HTERT RPE-1 (cell line): ENCODE data around the gene S1PR1.
"Not testable (repeated sequence)": the region's sequence is repeated elsewhere in the genome, so short reads cannot be mapped to it uniquely, and the experiment has no call there.

ENCODE experiments used
- in situ Hi-C: fragments of 300-500 bp; cut with MboI; formaldehyde crosslinking; loops from 4 replicates; pipeline ENCODE4 v1.14.3; 2020; ENCODE audit warnings: low sequenced_read_pairs

S1PR1 gene

DNA sequence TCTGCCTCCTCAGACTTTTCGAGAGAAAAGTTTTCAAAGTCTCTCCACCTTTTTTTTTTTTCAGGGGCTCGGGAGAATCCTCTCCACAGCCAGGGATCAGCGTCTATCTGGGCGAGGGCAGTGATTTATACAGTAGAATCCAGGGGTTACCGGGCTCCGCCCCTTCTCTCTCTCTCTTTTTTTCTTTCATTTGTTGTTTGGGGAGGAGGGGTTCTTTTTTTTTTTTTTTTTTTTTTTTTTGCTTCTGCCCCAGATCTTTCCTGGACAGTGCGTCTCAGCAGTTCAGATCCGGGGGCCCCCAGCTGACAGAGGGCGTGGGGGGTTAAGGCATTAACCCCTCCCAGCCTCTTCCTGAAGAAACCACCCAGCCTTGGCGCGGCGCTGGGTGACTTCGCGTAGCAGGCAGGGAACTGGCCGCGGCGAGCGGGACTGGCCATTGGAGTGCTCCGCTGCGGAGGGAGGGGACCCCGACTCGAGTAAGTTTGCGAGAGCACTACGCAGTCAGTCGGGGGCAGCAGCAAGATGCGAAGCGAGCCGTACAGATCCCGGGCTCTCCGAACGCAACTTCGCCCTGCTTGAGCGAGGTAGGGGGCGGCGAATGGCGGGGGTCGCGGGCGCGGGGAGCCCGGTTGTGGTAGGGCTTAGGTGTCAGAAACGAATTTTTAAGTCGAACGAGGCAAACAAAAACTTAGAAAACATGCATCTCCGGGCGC is at the start of gene S1PR1:
TSS of gene S1PR1 (plus strand) at position 504 of the 713 bp plus-strand sequence. CDS start 1,966 bp downstream, outside the sequence.
- in situ Hi-C loops, result no loop called here

DNA sequence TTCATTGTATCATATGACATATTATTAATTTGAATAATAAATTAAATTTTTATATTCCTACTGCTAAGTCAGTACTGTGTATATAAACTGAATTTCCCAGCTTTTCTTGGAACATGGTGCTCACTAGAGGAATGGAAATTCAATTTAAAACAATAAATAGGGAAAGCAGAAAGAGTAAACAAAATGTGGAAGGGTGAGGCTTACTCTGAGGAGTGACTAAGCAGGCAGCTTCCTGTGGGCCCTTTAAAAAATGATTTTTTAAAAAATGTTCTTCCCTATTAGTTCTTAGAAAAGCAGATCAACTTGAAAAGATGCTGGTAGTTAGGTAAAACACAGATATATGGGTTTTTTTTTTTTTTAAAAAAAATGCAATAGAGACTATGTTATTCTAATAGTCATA is 49.5 kb upstream of the S1PR1 start:
- in situ Hi-C loops, result no loop called here

DNA sequence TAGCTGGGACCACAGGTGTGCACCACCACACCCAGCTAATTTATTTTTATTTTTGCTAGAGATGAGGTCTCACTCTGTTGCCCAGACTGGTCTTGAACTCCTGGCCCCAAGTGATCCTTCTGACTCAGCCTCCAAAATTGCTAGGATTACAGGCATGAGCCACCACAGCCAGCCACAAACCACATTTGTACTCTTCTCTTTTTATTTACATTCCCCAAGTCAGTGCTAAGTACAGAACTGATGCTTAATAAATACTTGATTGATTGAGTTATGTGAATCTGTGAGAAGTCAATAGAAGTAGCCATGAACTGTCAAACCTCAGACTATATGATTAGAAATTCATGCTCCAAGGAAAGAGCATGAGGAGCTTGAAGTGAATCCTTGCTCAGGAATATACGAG is 48.5 kb upstream of the S1PR1 start:
- in situ Hi-C loops, result no loop called here

DNA sequence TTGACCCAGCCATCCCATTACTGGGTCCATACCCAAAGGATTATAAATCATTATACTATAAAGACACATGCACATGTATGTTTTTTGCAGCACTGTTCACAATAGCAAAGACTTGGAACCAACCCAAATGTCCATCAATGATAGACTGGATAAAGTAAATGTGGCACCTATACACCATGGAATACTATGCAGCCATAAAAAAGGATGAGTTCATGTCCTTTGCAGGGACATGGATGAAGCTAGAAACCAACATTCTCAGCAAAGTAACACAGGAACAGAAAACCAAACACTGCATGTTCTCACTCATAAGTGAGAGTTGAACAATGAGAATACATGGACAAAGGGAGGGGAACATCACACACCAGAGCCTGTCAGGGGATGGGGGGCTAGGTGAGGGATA is 47.9 kb upstream of the S1PR1 start:
- in situ Hi-C loops, result not testable (repeated sequence)

DNA sequence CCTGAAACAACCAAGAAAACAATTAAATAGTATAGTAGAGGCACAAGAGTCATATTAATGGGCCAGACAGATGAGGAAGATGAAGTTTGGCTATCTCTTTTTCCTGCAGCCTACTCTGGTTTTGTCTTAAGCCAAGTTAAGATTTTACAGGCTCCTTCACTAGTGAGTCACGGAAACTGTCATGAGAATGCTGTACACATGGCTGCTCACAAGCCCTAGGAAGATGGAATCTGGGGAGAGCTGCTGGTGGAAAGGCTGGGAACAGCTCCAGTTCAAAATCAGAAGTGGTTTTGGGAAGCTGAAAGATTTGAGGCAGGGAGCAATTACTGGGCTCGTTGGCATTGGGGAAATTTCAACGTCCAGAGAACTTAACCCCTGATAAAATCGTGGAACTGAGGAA is 46.4 kb upstream of the S1PR1 start:
- in situ Hi-C loops, result no loop called here

DNA sequence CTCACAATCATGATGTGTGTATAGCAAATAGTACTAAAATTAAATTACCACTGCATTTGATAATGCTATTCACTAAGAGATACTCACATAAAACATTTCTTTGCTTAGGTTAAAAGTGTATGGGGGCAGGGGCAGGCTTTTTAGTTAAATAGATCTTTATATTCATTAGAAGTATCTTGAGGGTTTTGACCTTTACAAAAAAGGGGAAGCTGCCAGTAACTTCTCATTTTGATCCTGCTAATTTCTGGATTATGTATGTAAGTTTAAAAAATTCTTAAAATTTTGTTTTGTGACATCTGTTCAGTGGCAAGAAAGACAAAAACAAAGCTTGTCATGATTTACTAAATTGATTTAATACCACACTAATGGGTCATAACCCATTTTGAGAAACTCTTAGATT is 45.8 kb upstream of the S1PR1 start:
- in situ Hi-C loops, result no loop called here

DNA sequence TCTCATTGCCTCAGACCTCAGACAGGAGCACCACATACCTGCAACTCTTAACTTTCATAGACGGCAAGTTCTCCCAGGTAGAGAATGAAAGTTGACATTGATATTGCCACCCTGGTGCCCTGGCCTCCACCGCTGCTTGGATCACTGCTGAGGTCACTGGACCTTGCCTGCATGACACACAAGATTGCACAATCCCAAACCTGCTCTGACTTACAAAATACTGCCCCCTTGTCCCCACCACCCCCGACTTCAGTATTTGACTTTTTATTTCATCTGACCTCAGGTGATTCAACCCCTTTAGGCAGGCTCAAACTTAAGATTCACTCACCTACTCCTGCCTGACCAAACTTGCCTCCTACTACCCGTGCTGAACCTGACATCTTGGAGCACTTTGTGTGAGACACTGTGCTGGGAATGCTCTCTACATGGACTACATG is 43.1 kb upstream of the S1PR1 start:
- in situ Hi-C loops, result no loop called here

DNA sequence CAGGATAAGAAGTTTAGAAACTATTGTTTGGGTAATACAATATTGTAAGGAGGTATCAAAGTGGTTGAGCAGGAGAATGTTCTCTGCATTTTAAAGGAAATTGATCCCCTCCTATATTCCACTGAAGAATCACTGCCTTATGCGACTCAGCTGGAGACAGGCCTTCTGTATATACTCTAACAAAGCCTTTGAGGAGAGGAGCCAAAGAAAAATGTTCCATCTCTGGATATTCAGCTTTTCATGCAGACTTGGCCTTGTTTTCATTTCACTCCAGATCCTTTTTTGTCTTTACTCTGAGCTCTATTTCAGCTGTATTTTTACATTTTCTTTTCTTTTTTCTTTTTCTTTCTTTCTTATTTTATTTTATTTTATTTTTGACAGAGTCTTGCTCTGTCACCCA is 42.1 kb upstream of the S1PR1 start:
- in situ Hi-C loops, result no loop called here

DNA sequence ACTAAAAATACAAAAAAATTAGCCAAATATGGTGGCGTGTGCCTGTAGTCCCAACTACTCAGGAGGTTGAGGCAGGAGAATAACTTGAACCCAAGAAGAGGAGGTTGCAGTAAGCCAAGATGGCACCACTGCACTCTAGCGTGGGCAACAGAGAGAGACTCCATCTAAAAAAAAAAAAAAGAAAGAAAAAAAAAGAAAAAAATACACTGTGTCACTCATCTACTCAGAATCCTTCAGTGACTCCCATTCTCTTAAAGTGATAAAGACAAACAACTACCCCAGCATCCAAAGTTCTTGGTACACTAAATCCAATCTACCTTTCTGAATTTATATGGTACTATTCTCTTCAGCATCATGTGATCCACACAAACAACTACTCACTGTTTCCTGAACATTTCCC is 40.2 kb upstream of the S1PR1 start:
- in situ Hi-C loops, result no loop called here

DNA sequence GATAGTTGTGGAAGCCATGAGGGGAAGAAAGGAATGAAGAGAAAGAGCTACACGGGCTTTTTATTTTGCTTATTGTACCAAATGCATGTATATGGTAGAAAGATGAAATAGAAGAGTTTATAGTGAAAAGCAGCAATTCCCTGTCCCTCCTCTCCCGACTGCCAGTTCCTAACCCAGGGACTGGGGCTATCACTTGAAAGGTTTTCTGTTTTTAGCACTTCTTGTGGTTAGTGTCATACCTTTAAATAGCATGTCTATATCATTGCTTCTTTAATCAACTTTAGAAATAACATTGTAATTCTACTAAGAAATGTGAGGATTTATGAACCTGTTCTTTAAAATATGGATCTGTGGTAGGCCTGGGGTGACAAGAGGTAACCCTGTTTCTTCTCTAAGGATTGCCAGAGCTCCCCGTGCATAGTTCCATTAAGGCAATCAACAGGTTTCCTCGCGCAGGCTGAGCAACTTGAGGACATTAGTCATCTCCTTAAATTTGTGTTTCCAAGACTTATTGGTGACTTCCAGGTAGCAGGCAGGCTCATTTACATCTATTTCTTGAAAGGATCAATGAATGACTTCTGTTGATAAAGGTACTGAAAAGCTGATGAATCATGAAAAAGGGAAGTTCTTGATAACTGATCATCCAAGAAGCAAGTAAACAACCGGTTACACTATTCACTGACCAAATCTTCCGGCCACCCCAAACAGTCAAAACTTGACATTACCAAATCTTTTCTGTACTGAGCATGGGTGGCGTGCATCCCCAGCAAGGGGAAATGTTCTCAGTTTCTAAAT is 37.8 kb upstream of the S1PR1 start:
- in situ Hi-C loops, result no loop called here

DNA sequence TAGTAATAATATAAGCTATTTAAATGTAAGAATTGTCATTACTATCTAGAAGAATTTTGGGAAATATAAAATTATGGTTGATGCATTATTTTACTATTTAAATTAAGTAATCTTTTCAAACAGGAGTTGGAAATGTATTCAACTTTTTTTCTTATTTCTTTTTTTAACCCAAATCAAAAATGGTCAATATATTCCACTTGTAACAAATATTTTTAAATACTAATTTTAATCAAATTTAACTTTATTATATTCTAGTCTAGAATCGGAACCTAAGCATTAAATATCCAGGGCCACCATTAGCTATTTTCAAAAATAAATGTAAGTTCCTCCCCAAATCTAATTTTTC is 37.2 kb upstream of the S1PR1 start:
- in situ Hi-C loops, result no loop called here

DNA sequence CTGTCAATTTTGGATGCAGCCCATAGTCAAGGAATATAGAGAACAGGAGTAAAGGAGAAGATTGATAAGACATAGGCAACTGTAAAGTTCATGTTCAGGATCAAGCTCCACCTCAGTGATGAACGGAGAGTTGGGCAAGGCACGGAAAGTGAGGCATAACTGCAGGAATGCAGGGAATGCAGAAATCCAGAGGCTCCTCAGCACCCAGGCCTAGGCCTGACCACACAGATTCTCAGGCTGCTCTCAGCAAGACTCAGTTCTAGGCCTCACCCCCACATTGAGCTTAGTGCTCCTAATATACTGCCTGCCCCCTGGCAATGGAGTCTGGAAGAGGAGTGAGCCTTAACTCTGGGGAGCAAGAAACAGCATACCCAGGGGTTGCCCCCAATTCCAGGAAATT is 36.3 kb upstream of the S1PR1 start:
- in situ Hi-C loops, result no loop called here

DNA sequence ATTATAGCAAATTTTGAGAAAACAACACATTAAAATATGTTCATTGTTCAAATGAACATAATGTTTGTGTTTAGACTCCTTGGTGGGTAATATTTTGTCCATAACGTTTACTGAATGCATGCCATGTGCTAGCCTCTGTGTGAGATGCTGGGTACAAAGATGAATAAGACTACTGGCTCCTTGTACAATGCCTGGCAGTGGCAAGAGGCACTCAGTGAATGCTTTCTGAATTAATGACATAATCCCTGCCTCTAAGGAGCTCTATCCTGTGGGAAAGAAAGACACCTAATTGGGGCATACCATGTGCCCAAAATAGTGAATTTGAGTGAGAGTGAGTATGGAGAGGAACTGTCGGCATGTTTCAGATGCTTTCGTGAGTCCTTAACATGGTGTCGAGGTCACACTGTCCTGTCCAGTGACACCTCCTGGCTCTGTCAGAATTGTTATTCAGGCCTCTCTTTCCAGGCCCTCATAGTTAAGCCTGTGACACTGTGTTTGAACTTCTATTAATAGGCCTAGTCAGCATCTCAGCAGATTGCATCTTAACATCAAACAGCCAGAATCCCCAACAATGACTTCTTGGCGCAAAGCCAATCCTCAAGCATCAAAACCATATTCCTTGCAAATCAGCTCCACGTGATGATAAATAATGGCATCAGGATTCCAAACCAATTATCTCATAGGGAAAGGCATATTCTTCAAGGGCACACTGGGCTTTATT is 32.8 kb upstream of the S1PR1 start:
- in situ Hi-C loops, result no loop called here

DNA sequence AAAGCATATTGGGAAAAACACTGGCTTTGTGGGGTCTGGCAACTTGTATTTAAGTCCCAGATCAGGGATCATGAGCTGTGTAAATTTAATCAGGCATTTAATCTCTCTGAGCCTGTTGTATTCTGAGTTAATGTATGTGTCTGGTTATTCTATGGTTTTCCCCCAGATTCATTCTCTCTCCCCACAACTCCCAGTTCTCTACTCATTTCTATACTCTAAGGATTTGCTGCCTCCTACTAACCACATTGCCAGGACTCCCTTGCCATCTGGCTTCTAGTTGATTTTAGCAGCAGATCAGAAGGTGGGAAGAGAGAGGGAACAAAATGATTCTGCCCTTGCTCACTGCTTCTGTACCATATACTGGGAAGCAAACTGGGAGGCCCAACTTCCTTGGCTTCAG is 31.4 kb upstream of the S1PR1 start:
- in situ Hi-C loops, result no loop called here

DNA sequence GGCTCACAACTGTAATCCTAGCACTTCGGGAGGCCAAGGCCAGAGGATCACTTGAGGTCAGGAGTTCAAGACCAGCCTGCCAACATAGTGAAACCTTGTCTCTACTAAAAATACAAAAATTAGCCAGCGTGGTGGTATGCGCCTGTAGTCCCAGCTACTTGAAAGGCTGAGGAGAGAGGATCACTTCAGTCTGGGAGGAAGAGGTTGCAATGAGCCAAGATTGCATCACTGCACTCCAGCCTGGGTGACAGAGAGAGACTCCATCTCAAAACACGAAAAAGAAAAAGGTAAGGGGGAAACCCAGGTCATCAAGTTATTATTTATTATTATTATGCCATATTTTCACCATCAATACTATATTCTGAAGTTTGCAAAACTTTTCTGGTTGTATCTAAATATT is 30.7 kb upstream of the S1PR1 start:
- in situ Hi-C loops, result not testable (repeated sequence)

DNA sequence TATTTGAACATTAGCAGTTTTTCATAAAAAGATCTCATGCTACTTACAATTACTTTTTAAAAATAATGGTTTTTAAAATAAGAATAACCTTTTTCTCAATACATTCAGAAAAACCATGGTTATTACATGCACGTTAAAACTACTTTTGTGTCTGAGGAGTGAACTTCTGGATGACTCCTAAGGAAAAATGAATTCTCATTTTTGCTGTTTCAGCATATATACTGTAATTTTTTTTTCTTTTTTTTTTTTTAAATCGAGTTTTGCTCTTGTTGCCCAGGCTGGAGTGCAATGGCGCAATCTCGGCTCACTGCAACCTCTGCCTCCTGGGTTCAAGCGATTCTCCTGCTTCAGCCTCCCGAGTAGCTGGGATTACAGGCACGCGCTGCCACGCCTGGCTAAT is 29.5 kb upstream of the S1PR1 start:
- in situ Hi-C loops, result not testable (repeated sequence)

DNA sequence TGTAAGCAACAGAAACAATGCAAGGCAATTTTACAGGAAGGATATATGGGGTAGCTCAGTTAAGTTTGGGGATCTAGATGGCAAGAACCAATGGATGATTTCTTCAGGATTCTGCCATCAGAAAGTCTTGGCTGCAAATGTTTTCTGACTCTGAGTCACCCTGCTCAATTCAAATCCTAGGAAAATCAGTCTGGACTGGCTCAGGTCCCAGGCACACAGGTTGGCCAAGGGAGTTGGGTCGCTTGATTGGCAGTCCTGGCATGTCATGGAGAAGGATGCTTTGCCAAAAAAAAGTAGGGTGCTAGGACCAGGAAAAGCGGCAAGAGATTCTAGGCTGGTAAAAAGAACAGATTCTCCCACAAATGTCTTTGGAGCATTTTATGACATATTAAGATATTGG is 28.9 kb upstream of the S1PR1 start:
- in situ Hi-C loops, result no loop called here

DNA sequence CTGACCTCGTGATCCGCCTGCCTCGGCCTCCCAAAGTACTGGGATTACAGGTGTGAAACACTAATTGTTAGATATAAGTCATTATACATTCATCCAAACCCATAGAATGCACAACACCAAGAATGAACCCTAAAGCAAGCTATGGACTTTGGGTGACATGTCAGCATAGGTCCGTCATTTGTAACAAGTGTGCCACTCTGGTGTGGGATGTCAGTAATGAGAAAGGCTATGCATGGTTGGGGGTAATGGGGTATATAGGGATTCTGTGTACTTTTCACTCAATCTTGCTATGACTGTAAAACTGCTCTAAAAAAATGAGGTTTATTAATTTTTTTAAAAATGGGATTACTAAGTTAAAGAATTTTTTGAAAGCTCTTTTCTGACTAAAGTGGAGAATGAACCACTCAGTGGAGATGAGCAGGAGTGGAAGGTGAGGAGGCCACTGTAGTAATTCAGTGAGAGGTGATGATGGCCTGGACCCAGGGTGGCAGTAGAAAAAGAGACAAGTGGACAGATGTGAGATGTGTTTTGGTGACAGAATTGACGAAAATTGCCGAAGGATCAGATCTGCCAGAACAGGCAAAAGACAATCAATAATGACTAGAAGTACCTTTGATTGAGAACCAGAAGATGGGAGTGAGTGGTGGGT is 21.3 kb upstream of the S1PR1 start:
- in situ Hi-C loops, result no loop called here

DNA sequence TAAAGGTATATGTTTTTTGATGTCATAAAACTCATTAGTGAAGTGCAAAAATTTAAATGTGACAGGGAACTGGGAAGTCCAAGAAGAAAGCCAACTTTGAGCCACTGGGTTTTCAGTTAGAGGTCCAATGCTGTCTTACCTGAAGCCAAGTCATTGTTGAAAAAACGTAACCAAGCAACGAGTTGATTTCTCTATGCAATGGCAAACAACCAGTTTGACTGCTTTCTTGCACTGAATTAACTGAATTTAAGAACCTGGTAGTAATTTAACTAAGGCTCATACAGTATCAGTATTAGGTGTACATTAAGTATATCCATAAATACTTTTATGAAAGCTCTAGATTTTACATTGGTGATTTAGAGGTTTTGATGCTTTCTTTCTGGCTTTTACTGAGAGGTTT is 20.2 kb upstream of the S1PR1 start:
- in situ Hi-C loops, result no loop called here

DNA sequence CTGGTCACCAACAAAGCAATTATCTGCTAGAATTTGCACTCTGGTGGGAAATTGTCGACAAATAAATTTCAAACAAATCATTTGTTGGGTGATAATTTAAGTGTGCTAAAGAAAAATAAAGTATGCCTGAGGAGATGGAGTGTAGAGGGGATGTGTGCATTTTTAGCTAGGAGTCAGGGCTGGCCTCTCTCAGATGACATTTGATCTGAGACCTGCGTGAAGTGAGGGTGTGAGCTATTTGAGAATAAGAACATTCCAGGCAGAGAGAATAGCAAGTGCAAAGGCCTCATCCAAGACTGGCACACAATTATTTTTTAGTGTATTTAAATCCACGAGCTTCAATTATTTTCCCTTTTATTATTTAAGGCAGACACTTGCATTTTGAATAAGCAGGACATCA is 19.7 kb upstream of the S1PR1 start:
- in situ Hi-C loops, result no loop called here

DNA sequence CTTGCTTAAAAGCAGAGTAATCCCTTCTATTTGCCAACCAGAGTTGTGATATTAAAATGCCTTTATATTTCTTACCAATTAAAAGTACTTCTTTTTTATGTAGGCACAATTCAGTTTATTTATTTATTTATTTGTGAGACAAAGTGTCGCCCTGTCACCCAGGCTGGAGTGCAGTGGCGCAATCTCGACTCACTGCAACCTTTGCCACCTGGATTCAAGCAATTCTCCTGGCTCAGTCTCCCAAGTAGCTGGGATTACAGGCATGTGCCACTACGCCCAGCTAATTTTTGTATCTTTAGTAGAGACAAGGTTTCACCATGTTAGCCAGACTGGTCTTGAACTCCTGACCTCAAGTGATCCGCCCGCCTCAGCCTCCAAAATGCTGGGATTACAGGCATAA is 17.9 kb upstream of the S1PR1 start:
- in situ Hi-C loops, result not testable (repeated sequence)
